ENCODE results near the gene KIAA0513. TPM values are rescaled to one million over a fixed set of nuclear protein-coding genes. Genes with fewer than 3 reads are reported as not detected.

The KIAA0513 gene
- total RNA-seq, 1 donor from 2014 or later, result 21.7 TPM

DNA sequence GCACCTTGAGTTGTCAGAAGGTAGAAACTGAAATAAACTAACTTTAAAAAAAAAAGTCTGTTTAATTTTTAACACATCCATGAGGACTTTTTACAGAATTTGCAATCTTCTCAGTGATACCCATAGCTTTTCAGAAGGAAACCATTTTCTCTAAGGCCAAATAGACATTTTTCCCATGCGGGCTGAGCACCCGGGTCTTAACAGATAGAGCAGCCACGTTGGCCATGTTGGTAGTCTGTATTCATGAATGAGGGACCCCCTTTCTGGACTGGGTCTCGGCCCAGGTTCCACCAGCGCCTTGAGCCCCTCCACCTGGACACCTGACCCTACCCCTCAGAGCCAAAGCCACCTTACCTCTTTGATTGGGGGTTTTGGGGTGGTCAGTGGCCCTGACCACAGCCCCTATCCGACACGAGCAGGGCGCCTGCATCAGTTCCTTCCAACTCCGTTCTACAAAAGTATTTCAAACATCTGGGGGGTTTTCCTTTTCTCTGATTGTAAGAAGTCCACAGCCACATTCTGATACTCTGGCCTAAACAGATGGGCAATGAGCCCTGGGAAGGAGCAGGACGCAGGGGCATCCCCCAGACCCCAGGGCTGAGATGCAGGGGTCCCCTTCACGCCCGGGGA lies 66.7 kb downstream of the KIAA0513 start:
- Histone ChIP-seq H3K27ac (no peak overlapping the region), H3K36me3 (no peaks in the 10 kb centered on the region), H3K4me1 (peaks cover 14% of the 10 kb centered on the region), H3K9me3 (no peaks in the 10 kb centered on the region), H3K27me3 (no peaks in the 10 kb centered on the region), H3K4me3 (no peak overlapping the region)
- TF ChIP-seq CTCF (IDR thresholded peaks at IDR 0.05), result no peak
- intact Hi-C loops (cut with DNase I), result no loop called here
- DNase-seq (no peak), ATAC-seq (no peak)

DNA sequence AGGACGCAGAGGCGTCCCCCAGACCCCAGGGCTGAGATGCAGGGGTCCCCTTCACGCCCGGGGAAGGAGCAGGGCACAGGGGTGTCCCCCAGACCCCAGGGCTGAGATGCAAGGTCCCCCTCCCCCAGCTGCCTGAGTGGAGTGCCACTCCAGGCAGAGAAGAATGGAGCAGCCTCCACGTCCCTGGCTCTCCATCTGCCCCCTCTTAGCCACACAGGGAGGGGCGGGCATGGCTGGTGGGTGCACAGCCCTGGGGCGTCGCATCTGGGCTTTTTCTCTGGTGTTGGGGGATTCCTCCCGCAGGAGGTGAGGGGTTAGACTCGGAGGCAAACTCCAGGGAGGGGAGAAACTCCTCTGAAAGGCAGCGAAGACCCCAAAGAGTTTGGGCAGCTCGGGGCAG lies 67.2 kb downstream of the KIAA0513 start:
- Histone ChIP-seq H3K4me3 (no peak overlapping the region), H3K9me3 (no peaks in the 10 kb centered on the region), H3K27ac (no peak overlapping the region), H3K36me3 (no peaks in the 10 kb centered on the region), H3K27me3 (no peaks in the 10 kb centered on the region), H3K4me1 (peaks cover 12% of the 10 kb centered on the region)
- ATAC-seq, result no peak
- no peak for DNase-seq
- intact Hi-C loops (cut with DNase I), result no loop called here
- no peak for TF ChIP-seq CTCF (IDR thresholded peaks at IDR 0.05)

DNA sequence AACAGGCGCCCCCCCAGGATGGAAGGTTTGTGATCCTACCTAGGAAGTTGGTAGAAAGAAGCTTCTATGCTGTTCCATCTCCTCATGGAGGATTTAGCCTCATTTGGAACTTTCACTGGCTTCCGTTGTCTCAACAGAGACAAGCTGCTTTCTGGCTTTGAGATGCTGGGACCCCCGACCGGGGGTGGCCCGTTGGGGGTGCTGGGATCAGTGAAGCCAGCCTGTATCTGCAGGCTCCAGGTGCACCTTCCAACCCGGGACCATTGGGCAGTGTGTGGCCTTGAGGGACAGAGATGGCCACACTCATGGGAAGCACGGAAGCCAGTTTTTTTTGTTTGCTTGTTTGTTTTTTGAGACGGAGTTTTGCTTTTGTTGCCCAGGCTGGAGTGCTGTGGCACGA lies 69.3 kb downstream of the KIAA0513 start:
- Histone ChIP-seq H3K4me1 (no peaks in the 10 kb centered on the region), H3K27me3 (no peaks in the 10 kb centered on the region), H3K27ac (no peak overlapping the region), H3K9me3 (no peaks in the 10 kb centered on the region), H3K4me3 (no peak overlapping the region), H3K36me3 (no peaks in the 10 kb centered on the region)
- intact Hi-C loops (cut with DNase I), result no loop called here
- no peak for TF ChIP-seq CTCF (IDR thresholded peaks at IDR 0.05)
- DNase-seq (no peak), ATAC-seq (no peak)

GRCh38 chr16:85098565-85098964 lies 71.0 kb downstream of the KIAA0513 start:
- no peak for TF ChIP-seq CTCF (IDR thresholded peaks at IDR 0.05)
- H3K27ac ChIP-seq, result no peak overlapping the region
- peaks cover 5% of the 10 kb centered on the region for H3K4me1 ChIP-seq
- DNase-seq (no peak), ATAC-seq (no peak)
- H3K4me3 ChIP-seq, result no peak overlapping the region
- H3K36me3 ChIP-seq, result no peaks in the 10 kb centered on the region
- intact Hi-C loops (cut with DNase I), result no loop called here
- H3K27me3 ChIP-seq, result no peaks in the 10 kb centered on the region
- H3K9me3 ChIP-seq, result no peaks in the 10 kb centered on the region

DNA sequence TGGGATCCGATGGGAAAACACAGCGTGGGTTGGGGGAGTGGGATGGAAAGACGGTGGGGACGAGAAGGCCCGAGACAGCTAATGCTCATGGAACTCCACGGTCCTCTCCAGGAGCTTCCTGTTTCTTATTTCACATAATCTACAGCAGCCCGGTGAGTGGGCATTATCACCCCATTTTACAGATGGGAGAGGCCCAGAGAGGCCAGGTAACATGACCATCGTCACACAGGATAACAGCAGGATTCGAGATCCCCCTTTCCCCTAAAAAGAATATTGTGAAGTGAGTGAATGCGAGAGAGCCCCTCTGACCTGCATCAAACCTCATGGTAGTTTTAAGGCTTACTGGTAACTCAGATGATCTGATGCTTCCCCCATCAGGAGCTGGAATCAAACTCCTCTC lies 72.7 kb downstream of the KIAA0513 start:
- TF ChIP-seq CTCF (IDR thresholded peaks at IDR 0.05), result no peak
- H3K27ac ChIP-seq, result no peak overlapping the region
- peaks cover 10% of the 10 kb centered on the region for H3K4me1 ChIP-seq
- no peak for ATAC-seq
- intact Hi-C loops (cut with DNase I), result no loop called here
- no peaks in the 10 kb centered on the region for H3K9me3 ChIP-seq
- no peak for DNase-seq
- no peaks in the 10 kb centered on the region for H3K27me3 ChIP-seq
- H3K36me3 ChIP-seq, result no peaks in the 10 kb centered on the region
- no peak overlapping the region for H3K4me3 ChIP-seq

All from upper lobe of right lung (tissue), 1 donor.